GM19324 (cell line): Measurements from ENCODE around the gene DNASE1L2.
"Not testable (repeated sequence)": the region's sequence is repeated elsewhere in the genome, so short reads cannot be mapped to it uniquely, and the experiment has no call there.

ENCODE experiments used
- ATAC-seq: cut with Tn5 transposase; IDR thresholded peaks from one replicate; pipeline ENCODE4 v1.9.1; 2021; ENCODE audit warnings: mild to moderate bottlenecking, moderate library complexity; ENCODE audit not compliant: unreplicated experiment, low FRiP score

DNASE1L2 gene

DNA sequence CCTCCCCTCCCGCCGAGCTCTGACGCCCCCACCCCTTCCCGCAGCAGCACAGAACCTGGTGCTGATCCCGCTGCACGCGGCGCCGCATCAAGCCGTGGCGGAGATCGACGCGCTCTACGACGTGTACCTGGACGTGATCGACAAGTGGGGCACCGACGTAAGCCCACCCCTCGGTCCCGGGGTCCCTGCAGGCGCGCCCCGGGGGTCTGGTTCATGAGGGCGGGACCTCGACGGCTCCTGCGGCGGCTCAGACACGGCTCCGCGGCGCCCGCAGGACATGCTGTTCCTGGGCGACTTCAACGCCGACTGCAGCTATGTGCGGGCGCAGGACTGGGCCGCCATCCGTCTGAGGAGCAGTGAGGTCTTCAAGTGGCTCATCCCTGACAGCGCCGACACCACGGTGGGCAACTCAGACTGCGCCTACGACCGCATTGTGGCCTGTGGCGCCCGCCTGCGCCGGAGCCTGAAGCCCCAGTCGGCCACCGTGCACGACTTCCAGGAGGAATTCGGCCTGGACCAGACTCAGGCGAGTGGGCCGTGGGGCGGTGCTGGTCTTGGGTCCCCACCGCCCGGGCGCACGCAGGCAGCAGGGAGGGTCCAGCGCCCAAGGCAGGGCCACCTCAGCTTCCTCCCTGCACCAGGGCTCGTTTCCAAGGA is 1.4 kb downstream of the DNASE1L2 start:
- ATAC-seq, result no peak

DNA sequence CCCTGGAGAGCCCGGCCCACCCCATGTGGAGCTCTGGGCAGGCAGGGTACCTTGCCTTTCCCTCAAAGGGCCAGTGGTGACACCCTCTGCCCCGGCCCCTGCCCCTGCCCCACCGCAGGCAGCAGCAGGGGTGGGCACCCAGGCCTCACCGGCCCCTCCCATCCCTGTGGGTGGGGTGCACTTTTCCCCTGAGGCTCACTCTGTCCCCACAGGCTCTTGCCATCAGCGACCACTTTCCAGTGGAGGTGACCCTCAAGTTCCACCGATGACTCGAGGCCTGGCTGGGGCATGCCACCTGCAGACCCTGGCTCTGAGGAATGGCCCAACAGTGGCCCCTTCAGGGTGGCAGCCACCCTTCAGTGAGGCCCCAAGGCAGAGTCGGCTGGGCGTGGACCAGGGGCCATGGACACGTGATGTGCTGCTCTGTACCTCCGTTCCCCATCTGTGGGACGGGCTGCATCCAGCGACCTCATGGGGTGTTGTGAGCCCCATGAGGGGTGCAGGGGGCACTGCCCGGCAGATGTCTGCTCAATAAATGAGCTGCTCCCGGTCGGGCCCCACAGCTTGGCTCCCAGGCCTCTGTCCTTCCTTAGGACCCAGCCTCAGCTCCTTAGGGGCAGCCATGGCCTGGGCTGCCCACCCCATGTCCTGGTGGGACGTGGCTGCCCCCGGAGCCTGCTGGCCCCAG is 2.0 kb downstream of the DNASE1L2 start:
- ATAC-seq, result no peak

GRCh38 chr16:2238838-2239675 is 2.8 kb downstream of the DNASE1L2 start:
- ATAC-seq, result no peak

- not testable (repeated sequence) for ATAC-seq
These were observed 4.1 kb downstream of the DNASE1L2 start for GRCh38 chr16:2240331-2240730.

GRCh38 chr16:2242598-2242997 is 6.4 kb downstream of the DNASE1L2 start:
- no peak for ATAC-seq

GRCh38 chr16:2243031-2243528 is 6.8 kb downstream of the DNASE1L2 start:
- no peak for ATAC-seq

DNA sequence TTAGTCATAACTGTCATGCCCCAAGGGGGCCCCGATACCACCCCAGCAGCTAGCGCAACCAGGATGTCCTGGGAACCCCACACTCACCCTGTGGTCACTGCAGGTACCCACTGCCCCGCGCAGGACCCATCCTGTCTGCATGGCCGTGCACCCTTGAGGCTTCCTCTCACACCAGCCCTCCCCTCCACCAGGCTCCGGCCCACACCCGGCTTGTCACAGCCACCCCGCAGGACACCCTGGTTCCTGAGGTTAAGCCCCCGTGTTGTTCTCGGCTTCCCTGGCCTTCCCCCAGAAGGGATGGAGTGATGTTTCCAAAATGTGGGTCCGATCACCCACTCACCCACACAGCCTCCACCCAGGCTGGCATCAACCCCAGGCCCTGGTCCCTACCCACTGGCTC is 7.5 kb downstream of the DNASE1L2 start:
- no peak for ATAC-seq

DNA sequence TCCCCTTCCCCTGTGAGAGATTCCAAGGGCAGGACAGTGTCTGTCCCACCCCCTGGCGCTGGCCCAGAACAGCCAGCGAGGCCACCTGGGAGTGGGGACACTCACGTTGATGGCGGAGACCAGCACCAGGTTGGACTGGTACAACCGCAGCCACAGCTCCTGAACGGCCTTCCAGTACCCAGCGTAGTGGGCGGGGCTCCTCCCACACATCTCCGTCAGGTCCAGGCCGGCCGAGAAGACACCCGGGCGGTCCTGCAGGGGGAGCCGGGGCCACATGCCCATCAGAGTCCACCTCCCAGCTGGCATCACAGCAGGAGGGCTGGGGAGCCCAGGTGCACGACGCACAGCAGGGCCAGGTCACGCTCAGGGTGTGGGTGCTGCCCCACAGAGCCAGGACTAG is 8.1 kb downstream of the DNASE1L2 start:
- ATAC-seq, result no peak

DNA sequence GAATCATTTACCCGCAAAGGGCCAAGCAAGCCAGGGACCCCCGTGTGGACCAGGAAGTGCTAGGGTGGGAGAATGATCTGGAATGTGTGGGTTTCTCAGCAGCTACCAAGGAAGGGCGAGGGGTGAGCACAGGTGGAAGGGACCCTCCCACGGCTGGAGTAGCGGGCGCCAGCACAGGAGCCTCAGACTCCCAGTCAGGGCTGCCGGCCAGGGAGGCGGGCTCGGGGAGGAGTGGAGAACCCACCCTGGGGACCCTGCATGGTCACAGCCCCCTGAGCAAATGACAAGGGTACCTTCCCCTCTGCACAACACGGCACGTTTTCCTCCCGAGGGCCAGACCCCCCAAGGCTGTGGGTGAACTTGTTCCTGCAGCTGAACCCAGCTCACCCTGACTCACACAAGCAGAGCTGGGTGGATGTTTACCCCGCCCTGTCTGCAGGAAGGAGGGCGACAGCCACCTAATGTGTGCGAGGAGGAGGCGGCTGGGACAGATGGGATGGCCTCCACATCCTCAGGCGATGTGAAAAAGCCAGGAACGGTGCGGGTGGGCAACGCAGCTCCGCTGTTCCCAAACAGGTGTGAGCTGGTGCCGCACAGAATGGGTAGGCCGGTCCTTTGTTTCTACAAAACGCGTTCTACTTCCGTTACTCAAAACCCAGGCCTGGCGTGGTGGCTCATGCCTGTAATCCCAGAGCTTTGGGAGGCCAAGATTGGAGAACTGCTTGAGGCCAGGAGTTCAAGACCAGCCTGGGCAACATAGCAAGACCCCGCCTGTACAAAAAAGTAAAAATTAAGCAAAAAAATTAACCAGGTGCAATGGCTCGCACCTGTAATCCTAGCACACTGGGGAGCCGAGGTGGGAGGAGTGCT is 8.9 kb downstream of the DNASE1L2 start:
- ATAC-seq, result no peak

DNA sequence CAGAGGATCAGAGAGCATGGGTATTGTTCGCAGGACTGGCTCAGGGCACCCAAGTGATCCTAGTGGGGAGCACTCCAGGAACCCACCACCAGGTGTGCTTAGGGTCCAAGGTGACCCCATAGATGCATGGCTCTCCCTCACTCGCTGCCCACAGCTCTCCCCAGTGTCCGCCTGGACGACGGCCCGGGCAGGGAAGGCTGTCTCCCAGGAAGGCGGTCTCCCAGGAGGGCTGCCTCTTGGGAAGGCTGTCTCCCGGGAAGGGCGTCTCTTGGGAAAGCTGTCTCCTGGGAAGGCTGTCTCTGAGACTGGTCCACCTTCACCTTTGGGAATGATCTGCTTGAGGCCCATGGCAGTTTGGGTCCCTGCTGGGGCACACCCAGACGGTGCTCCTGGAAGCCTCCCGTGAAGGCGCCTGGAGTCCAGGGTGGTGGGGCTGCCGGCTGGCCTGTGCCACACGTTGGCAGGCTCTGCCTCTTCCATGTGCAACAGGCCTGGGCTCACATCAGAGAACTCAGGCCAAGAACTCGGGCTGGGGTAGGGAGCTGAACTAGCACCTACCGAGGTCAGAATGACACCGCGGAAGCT is 10.1 kb downstream of the DNASE1L2 start:
- ATAC-seq, result no peak

DNA sequence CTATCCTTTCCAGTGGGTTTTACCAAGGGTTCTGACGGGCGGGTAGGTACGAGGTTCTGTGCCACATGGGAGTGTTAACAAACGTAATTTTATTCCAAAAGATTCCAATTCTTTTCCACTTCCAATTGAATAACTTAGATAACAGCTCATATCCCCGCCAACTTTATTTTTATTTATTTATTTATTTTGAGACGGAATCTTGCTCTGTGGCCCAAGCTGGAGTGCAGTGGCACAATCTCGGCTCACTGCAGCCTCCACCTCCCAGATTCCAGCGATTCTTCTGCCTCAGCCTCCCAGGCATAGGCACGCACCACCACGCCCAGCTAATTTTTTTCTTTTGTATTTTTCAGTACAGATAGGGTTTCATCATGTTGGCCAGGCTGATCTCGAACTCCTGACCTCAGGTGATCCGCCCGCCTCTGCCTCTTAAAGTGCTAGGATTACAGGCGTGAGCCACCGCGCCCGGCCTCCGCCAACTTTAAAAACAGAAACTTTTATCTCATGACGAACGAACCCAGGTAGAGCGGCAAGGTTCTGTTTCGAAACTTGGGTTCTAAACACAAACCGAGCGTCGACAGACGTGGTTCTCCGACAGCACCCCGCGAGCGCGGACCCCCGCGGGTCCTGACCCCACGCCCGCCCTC is 14.5 kb downstream of the DNASE1L2 start:
- ATAC-seq, result no peak

- ATAC-seq, result peak; percentile 89
These were observed 15.3 kb downstream of the DNASE1L2 start, which contains the start of gene ECI1 for GRCh38 chr16:2251296-2252111. TSS of gene ECI1 (minus strand) at chr16:2251587. CDS start at chr16:2251566, 21 bp downstream.

GRCh38 chr16:2252806-2253148 is 16.5 kb downstream of the DNASE1L2 start:
- no peak for ATAC-seq

DNA sequence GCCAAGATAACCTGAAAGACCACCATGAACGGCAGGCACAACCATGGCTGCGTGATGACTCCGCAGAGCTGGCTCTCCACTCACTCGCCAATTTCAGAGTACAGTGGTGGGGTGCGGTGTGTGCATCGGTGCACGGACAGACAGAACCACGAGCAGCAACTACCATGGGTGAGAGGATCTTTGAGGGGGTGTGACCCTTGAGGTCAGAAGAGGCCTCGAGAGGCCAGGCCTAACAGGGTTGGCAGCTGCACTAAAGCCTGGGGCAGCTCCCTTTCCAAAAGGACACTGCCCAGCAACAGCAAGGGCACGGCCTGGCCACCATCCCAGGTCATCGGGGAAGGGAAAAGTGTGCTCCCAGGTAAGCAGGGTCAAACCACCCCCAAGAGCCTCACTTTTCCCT is 17.0 kb downstream of the DNASE1L2 start:
- no peak for ATAC-seq

DNA sequence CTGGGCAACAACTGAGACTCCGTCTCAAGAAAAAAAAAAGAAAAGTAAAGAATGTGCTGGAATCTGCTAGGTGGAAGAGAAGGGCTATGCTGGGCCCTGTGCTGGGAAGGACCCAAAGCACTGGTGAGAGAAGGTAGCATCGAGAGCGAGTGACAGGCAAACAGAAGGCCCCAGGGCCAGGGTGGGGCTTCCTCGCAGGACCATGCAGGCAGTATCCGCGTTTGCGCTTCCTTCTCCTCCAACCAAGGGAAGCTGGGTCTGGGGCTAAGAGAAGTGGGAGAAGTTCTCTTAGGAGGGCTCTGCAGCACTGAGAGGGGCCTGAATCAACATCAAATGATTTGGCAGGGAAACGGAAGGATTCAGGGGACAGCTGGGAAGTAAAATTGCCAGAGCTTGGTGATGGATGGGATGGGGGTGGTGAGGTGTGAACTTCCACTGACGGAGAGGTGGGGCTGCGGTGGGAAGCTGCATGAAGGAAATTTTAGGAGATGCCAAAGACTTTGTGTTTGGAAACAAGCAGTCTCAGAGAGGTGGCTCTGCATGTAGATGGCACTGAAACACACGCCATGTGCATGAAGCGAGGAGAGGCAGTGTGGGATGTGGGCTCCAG is 20.4 kb downstream of the DNASE1L2 start:
- no peak for ATAC-seq

DNA sequence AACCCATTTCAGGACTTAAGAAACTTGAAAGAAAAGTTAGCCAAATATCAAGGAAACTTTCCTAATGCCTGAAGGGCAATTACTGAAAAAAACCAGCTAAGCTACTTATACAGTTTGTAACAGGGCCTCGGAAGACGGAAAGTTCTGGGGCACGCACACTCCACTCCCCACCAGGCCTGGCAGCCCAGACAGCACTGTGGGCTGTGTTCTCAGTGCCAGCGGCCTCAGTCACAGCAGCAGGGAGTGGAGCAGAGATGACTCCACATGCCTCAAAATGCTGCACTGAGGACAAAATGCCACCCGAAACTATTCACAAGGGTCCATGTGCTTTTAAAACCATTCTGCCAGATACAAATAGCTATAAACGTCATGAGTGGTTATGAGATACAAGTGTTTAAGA is 21.5 kb downstream of the DNASE1L2 start:
- ATAC-seq, result no peak

DNA sequence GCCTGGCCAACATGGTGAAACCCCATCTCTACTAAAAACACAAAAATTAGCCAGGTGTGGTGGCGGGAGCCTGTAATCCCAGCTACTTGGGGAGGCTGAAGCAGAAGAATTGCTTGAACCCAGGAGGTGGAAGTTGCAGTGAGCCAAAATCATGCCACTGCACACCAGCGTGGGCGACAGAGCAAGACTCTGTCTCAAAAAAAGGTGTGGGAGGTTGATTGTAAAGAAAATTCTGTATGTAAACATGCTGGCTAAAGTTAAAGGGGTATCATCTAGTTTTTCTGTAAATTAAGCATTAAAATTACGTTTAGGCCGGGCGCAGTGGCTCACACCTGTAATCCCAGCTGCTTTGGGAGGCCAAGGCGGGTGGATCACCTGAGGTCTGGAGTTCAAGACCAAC is 22.3 kb downstream of the DNASE1L2 start:
- ATAC-seq, result not testable (repeated sequence)

GRCh38 chr16:2260250-2260649 is 24.0 kb downstream of the DNASE1L2 start:
- no peak for ATAC-seq
